Fibroblast of mammary gland (primary cell): ENCODE data around the gene DIS3.

Experiments used
- DNase-seq: peaks from one replicate; pipeline ENCODE4 v3.0.0-alpha.2; 2010; ENCODE audit warnings: low read depth
- H3K4me3 ChIP-seq: 2 replicates; pipeline ENCODE4 v1.5.1; 2011; ENCODE audit warnings: low read depth, mild to moderate bottlenecking, low read length, moderate library complexity; ENCODE audit not compliant: control insufficient read depth
- TF ChIP-seq, protein P1 (sequence below): conservative IDR thresholded peaks from 2 replicates; pipeline ENCODE4 v1.5.1; 2011; ENCODE audit warnings: low read depth, low read length, inconsistent platforms; ENCODE audit not compliant: control insufficient read depth, insufficient read depth

The DIS3 gene

DNA sequence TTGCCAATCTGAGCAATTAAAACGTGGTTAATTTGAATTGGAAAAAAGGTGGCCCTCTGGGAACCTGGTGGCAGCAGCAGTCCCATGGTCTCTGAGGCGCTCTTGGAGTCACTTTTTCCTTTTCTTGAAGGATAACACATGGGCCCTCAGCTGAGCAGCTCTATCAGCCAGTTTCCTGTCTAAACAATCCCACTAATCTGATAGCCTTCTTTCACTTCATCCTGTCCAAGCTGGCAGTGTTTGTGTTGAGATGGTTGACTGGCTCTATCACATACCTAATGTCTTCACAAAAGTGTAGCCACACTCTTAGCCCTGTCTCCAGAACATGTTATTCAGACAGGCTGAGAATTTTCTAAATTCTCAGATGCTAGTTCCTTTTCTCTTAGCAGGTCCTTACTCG, 64.9 kb downstream of the DIS3 start:
- DNase-seq: no peak
- H3K4me3 ChIP-seq: no peak overlapping the region

More for the DNA sequence above, 64.9 kb downstream of the DIS3 start:
- TF ChIP-seq, protein P1, sequence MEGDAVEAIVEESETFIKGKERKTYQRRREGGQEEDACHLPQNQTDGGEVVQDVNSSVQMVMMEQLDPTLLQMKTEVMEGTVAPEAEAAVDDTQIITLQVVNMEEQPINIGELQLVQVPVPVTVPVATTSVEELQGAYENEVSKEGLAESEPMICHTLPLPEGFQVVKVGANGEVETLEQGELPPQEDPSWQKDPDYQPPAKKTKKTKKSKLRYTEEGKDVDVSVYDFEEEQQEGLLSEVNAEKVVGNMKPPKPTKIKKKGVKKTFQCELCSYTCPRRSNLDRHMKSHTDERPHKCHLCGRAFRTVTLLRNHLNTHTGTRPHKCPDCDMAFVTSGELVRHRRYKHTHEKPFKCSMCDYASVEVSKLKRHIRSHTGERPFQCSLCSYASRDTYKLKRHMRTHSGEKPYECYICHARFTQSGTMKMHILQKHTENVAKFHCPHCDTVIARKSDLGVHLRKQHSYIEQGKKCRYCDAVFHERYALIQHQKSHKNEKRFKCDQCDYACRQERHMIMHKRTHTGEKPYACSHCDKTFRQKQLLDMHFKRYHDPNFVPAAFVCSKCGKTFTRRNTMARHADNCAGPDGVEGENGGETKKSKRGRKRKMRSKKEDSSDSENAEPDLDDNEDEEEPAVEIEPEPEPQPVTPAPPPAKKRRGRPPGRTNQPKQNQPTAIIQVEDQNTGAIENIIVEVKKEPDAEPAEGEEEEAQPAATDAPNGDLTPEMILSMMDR: no peak
